ENCODE measurements around the gene ZC3H6.
A peak's percentile ranks its signal among the peaks of the same experiment; 100 is the strongest.

ZC3H6 gene, protein sequence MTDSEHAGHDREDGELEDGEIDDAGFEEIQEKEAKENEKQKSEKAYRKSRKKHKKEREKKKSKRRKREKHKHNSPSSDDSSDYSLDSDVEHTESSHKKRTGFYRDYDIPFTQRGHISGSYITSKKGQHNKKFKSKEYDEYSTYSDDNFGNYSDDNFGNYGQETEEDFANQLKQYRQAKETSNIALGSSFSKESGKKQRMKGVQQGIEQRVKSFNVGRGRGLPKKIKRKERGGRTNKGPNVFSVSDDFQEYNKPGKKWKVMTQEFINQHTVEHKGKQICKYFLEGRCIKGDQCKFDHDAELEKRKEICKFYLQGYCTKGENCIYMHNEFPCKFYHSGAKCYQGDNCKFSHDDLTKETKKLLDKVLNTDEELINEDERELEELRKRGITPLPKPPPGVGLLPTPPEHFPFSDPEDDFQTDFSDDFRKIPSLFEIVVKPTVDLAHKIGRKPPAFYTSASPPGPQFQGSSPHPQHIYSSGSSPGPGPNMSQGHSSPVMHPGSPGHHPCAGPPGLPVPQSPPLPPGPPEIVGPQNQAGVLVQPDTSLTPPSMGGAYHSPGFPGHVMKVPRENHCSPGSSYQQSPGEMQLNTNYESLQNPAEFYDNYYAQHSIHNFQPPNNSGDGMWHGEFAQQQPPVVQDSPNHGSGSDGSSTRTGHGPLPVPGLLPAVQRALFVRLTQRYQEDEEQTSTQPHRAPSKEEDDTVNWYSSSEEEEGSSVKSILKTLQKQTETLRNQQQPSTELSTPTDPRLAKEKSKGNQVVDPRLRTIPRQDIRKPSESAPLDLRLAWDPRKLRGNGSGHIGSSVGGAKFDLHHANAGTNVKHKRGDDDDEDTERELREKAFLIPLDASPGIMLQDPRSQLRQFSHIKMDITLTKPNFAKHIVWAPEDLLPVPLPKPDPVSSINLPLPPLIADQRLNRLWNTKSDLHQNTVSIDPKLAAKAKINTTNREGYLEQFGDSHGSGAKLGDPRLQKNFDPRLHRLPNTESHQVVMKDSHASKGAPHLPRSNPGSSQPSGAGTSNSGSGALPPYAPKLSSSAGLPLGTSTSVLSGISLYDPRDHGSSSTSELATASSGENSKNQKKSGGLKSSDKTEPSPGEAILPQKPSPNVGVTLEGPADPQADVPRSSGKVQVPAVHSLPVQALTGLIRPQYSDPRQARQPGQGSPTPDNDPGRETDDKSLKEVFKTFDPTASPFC

DNA sequence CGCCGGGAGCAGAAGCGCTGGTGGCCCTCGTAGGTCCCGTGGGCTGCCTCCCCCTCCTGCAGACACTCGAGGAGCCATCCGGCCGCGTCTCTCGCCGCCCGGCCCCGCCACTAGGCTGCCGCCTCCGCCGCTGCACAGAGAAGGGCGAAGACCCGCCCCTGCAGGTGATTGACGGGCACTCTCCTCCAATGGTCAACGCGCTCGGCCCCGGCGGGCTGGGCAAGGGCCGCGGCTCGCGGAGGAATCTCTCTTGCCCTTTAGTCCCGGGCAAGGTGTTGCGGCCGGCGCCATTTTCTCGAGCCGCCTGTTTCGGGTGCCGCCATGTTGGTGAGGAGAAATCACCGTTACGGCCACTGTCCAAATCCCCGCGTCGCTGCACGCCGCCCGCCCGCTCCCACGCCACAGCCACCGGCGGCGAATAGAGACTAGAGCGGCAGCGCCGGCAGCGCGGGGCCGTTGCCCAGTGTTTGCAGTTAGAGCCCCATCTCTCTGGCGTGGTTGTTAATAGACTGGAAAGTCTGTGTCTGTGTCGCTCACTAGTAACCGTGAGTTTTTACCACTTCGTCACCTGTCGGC lies at the start of gene ZC3H6:
Gene ZC3H6, plus strand, starts transcription at position 287 of the 576 bp plus-strand sequence. CDS start 398 bp downstream, outside the sequence.
- DNase-seq, result peak; percentile 99 to 100 (median 100)

DNA sequence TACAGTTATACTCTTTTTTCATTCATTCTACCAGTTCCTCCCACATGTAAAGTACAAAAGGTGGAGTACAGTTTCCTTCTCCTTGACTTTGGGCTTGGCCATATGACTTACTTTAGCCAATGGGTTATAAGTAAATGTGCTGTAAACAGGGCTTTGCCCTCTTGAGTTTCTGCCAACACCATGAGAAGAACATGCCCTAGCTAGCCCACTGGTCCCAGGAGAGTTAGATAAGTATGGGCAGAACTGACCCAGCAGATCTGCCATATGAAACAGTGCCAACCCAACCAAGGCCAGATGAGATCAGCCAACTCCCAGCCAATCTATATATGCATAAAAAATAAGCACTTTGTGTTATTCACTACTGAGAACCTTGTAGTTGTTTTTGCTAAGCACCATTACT lies 46.0 kb upstream of the ZC3H6 start:
- no peak for DNase-seq

DNA sequence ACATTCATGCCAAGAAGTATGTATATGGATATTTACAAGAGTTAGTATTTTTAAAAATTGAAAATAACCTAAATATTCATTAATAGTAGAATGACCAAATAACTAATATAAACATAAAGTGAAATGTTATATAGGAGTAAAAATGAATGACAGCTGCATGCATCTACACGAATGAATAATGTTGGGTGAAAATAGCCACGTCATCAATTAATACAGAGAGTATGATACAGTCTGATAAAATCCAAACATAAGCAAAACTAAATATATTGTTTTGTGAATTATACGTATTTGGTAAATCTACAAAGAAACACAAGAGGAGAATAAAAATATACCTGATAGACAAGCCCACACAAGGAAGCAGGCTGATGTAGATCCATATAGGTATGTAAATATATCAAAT lies 45.0 kb upstream of the ZC3H6 start:
- DNase-seq, result no peak

DNA sequence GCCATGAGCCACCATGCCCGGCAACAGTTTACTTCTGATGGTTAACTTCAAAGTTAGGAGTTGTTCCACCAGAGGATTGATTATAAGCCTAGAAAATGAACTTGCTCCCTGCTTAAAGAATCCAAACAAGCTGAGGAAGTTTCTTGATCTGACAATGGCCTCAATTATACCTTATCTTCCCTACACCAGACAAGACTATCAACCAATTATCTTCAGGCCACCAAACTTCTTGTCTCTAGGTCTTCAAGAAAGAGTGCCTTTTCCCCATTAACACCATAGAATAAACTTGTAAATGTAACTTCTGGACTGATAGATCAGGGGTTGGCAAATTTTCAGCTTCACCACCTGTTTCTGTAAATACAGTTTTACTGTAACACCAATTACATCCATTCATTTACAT lies 35.5 kb upstream of the ZC3H6 start:
- DNase-seq, result no peak

DNA sequence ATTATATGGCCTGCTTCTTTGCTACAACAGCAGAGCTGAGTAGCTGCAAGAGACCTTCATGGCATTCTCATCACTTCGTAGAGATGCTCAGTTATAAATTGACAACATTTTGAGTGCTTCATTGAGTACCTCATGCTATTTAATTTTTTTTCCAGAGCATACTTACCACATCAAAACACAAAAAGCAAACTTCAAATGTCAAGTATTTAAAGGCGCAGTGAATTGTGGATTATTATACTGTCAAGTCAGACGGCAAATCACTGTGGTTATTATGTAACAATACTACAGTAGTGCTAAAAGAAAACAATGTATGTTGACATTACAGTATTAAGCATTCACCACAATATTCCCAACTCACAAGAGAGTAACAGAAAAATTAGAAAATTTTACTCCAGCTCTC lies 33.0 kb upstream of the ZC3H6 start:
- no peak for DNase-seq

DNA sequence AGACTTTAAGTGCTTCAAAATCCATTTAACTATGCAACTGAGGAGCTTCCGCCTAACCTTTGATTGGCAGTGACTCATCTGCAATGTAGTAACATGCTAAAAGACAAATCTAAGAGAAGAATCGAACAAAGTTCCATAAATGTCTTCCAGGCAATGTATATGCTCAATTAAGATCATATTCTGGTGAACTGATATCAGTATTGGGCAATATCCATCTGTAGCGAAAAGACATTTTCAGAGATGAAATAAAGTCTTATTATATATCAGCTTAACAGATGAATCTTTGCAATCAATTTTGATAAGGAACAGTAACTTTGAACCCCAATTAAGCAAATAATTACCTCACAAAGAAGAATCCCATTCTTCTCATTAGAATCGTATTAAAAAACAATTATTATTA lies 32.2 kb upstream of the ZC3H6 start:
- DNase-seq, result no peak

DNA sequence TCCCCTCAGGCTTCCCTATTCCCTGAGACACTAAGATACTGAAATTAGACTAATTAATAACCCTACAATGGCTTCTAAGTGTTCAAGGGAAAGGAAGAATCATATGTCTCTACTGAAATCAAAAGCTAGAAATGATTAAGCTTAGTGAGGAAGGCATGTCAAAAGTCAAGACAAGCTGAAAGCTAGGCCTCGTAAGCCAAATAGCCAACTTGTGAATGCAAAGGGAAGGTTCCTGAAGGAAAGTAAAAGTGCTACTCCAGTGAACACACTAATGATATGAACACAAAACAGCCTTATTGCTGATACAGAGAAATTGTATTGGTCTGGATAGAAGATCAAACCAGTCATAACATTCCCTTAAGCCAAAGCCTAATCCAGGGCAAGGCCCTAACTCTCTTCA lies 30.5 kb upstream of the ZC3H6 start:
- no peak for DNase-seq

DNA sequence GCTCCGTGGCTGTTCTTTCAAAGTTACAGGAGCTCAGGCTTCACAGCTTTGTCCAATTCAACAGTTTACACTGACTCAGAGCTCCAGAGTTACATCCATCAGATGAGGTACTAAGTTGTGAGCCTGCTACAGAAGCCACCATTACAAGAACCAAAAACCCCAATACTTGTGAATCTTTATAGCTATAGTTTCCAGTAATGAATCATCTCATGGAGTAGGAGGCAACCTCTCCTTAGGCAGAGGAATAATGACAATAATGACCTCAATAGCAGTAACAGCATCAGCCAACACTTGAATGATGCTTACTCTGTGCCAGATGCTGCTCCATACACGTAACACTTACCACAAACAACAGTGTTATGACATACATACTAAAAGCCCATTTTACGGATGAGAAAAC lies 24.1 kb upstream of the ZC3H6 start:
- no peak for DNase-seq

DNA sequence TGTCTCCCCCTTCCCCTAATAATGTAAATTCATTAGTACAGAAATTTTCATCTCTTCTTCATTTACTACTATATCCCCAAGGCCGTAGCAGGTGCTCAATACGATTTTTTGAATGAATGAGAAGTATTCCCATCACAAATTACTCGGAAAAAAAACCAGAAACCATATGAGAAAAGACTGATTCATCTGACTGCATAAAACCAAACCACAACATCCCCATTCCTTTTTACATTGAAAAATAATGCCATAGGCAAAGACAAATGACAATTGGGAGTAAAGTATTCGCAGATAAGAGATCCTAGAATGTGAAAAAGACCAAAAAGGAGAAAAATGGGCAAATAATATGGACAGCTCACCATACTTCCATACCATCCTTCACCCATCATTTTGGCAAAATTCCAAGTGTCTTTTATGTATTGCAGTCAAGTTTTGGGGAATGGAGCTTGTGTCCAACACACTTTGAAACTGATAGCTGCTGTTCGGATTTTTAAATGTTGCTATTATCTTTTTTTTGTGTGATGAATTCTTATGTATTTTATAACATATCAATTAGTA lies 22.1 kb upstream of the ZC3H6 start:
- no peak for DNase-seq

DNA sequence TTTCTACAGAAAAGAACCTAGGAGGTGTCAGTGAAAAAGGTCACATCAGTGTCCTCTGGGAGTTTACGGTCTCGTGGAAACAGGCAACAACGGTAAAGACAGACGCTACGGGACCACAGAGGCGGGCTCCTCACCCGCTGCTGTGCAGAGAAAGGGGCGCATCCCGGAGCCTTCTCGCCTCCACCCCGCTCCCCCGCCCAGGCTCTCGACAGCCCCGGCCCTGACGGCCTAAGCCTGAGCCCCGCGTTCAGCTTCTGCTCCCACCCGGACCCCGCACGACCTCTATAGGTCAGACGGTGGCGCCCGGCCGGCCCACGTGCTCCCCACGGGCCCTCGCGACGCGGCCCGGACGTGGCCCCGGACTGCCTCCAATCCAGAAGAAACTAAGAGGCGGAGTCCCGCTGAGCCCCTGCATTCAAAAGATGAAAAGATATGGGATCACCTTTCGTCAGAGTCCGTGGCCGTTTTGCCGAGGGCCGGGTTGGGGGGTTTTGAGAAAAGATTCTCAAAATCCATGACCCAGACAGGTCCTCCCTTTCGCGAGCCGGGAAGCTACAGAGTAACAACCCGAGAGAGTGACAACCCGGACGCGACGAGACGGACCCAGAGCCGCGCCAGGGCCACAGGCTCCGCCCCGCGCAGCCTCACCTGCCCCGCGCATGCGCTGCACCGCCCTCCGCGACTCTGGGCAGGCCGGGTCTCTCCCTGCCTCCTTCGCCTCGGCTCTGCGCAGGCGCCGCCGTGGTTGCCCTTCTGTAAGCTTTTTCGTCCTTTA lies 20.7 kb upstream of the ZC3H6 start, which contains the start of gene ZC3H8:
Gene ZC3H8, minus strand, starts transcription at position 577 of the 775 bp plus-strand sequence. Its CDS starts 61 bp downstream, at position 516.
- peak; percentile 87 to 95 (median 92) for DNase-seq

DNA sequence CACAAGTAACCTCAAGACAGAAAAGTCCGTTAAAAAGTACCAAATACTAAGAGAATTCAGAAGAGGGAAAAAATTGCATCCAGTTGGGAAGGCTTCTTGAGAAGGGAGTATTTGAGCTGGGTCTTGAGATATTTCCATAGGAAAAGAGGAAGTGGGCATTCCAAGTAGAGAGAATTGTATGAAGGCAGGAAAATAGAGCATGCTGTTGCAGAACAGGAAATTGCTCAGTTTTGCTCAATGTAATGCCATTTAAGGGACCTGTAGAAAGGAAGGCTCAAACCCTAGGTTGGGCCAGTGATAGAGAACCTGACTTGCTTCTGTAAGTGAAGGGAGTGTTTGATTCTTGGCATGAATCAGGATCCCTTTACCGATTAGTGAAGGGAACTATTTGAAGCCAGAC lies 19.5 kb upstream of the ZC3H6 start:
- no peak for DNase-seq

DNA sequence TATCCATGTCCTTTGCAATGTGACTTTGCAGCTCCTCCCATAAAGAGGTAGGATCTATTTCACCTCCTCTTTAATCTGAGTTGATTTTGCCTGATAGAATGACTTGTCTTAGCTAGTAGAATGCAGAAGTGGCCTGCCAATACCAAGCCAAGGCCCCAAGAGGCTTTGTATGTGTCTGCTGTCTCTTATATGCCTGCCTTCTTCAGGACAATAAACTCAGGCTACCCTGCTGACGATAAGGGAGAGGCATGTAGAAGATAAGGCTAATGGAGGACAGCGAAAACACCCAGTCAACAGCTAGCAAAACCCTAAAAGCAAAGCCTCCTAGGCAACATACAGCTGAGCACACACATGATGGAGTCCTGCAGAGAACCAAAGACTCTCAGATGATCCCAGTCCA lies 18.7 kb upstream of the ZC3H6 start:
- no peak for DNase-seq

DNA sequence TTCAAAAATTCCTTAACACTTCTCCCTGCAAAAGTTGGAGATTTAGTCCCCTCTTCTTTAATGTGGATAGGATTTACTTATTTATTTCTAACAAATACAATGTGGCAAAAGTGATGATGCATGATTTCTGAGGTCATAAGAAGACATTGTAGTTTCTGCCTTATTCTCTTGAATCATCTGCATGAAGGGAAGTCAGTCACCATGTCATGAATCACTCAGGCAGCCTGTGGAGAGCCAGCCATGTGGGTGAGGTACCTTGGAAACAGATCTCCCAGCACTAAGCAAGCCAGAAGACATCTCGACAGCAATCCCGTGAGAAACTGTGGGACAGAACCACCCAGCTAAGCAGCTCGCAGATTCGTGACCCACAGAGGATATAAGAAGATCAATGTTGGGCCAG lies 17.8 kb upstream of the ZC3H6 start:
- no peak for DNase-seq

DNA sequence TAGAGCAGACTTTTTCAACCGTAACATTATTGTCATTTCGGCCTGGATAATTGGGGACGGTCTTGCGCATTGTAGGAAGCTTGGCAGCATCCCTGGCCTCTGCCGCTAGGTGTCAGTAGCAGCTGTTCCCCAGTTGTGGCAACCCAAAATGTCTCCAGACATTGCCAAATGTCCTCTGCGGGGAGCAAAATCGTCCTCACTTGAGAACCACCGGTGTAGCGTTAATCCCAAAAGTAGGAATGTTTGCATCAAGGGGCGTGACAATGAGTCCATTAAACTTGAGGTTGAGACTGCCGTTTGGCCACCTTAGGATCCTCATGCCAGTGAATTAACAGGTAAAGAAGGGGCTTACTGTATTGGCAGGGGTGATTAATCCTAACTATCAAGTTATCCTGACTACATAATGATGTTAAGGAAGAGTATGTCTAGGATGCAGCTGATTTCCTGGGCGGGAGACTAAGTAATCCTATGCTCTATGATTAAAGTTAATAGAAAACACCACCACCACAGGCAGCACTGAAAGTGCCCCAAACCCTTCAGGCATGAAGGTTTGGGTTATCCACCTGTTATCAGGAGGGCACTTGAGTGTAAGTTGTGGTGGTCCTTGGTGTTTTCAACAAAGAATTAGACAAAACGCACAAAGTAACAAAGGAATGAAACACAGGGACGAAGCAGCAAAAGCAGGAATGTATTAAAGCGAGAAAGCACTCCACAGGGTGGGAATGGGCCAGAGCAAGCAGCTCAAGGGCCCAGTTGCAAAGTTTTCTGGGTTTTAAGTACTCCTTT lies 15.7 kb upstream of the ZC3H6 start:
- peak; percentile 62 to 77 (median 73) for DNase-seq

DNA sequence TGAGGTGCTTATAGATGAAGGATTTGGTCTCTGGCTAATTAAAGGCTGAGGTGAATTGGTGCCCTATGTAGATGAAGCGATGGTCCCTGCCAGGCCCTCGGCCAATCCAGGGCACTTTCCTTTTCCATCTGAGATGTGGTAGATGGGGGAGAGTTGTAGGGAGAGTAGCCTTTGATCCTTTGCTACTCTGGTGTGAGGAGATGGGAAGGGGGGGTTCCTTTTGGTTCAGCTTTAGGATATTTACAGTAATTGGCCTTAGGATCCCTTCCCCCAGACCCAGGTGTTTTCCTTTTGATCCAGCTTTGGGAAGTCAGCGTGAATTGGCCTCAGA lies 15.1 kb upstream of the ZC3H6 start:
- no peak for DNase-seq

DNA sequence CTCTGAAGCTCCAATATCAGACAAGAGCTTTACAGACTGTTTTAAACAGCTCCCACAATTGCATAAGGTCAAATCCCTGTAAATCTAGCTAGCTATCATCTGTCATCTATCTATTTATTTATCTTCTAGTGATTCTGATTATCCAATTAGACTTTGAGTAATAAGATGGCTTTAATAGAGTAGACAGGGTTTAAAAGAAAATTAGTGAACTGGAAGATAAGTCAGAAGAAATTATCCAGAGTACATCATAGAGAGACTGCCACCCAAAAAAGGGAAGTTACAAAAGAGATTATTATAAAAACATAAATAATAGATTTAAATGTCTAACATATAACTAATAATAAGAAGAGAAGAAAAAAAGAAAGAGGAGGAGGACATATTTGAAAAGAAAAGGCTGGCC lies 12.5 kb upstream of the ZC3H6 start:
- DNase-seq, result no peak

DNA sequence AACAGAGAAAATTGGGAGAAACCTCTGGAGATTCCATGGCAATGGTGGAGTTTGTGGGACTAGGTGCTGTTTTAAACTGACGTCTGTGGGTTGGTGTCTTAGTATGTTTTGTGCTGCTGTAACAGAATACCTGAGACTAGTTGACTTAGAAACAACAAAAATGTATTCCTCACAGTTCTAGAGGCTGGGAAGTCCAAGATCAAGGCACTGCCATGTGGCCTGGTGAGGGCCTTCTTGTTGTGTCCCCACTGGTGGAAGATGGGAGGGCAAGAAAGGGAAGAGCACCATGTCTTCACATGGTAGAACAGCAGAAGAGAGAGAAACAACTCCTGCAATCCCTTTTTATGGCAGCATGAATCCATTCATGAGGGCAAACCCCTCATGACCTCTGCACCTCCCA lies 6.8 kb upstream of the ZC3H6 start:
- no peak for DNase-seq

DNA sequence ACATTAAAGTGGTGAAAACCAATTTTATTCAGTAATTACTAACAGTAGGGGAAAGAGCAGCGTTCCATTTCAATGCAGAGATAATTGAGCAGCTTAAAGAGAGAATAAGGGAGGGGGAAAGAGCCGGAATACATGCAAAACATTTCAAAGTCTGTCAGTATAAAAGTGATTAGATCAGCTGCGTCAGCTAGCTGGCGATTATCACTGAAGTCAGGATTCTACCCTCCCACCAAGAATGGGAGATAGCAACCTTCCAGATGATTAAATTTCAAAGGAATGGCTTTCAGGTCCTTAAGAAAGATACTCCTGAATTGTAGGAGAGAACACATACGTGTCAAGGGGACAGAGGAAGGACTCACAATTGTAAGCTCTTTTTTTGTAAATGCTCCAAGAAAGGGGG lies 2.7 kb upstream of the ZC3H6 start:
- no peak for DNase-seq

DNA sequence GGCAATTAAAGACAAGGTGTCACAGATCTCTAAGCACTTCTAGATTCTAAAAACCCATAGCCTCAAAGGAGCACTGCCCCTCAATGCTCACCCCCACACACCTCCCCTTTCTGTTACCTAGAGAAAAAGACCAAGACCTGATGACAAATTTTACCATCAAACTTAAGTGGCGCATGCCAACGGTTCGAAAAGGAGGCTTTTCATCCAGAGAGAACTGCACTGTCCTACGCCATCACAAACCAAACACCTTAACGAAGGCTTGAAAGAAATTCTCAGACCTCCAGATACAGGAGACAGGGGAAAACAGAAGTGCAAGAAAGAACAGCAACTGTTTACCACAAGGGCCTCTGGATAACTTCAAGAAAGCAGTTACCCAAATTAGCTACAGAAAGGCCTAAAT lies 2.0 kb upstream of the ZC3H6 start:
- no peak for DNase-seq

DNA sequence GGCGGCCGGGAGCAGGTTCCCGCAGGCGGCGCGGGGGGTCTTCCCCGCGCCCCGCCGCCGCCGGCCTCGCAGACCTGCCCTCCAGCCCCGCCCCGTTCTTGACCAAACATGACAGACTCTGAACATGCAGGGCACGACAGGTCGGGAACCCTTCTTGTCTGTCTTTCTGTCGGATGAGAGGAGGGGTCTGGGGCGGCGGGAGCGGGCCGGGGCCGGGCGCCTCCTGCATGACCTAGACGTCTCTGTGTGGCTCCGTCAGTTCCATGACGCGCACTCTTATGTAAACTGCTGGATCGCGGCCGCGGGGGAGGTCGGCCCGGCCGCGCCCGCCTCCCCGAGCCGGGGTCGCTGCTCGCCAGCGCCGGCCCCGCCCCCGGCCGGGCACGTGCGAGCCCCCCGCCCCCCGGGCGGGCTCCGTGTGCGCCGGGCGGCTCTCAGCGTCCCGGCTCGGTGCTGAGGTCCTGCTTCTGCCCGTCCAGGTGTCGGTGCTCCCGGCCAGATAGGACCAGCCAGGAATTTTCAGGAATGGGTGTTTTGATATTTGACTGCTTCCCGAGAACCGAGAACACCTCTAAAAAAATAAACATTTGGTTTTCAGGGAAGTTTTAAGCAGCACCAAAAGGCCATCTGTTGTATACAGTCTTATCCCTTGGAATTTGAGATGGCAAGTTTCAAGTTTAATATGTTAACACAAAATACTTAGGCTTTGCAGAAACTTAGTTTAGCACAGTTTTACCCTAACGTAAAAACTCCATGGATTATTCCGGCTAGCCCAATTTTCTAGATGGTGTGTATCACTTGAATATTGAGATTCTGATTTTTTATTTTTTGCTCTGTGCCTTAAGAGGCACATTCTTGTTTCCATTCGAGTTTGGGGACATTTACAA lies 733 bp downstream of the ZC3H6 start:
- DNase-seq, result peak; percentile 51 to 71 (median 64)
